Activated CD4-positive, alpha-beta T cell treated with anti-CD3 and anti-CD28 coated beads, Interleukin-2, amount 10 ng/mL, durations not matched to agents 24 days and 14 days (primary cell): Measurements from ENCODE around the gene RESF1. TPM values are rescaled to one million over a fixed set of nuclear protein-coding genes. Genes with fewer than 3 reads are reported as not detected.

ENCODE experiments used
- DNase-seq: peaks from one replicate; pipeline ENCODE4 v3.0.0; 2022
- H3K27ac Mint-ChIP-seq: one replicate; pipeline ENCODE4 v1.8.0; 2022; ENCODE audit warnings: mild to moderate bottlenecking, mixed read lengths
- H3K27me3 Mint-ChIP-seq: one replicate; pipeline ENCODE4 v1.8.0; 2022; ENCODE audit warnings: mixed read lengths
- H3K36me3 Mint-ChIP-seq: one replicate; pipeline ENCODE4 v1.8.0; 2022; ENCODE audit warnings: low read depth, mild to moderate bottlenecking, mixed read lengths
- H3K4me1 Mint-ChIP-seq: one replicate; pipeline ENCODE4 v1.8.0; 2021; ENCODE audit warnings: mixed read lengths
- H3K4me3 Mint-ChIP-seq: one replicate; pipeline ENCODE4 v1.8.0; 2022; ENCODE audit warnings: mild to moderate bottlenecking, moderate library complexity, mixed read lengths
- H3K9me3 Mint-ChIP-seq: one replicate; pipeline ENCODE4 v1.8.0; 2021; ENCODE audit warnings: mixed read lengths
- intact Hi-C: fragments of 100-400 bp; cut with micrococcal nuclease; formaldehyde crosslinking; loops from one replicate; pipeline ENCODE4 v1.15.1; 2023
- total RNA-seq: library from RNA; stranded (reverse); gene quantifications from 2 replicates; pipeline ENCODE4 v1.2.3, GENCODE V29; 2022

Gene RESF1
- total RNA-seq, 1 donor from 2014 or later, result 55.5 TPM

DNA sequence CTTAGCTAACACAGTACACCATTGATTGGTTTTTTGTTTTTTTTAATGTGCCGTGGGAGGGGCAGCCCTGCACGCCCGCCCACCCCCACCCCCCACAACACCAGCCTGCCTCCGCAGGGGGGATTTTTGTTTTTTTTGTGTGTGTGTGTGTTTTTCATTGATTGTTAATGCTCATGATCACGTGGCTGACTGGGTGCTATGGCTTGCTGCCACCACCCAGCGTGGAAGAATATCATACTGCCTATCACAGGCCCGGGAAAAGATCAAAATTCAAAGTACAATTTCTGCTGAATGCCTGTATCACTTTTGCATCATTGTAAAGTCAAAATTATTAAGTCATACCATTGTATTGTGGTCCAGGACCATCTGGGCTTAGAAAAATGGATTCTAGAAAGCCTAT, 8.3 kb downstream of the RESF1 start:
- H3K27ac Mint-ChIP-seq, result no peak overlapping the region
- no peak for DNase-seq
- H3K4me3 Mint-ChIP-seq, result no peak overlapping the region
- intact Hi-C loops, result loop anchor here (10.0 kb wide), 2 partner anchors 167 to 643 kb away; partner anchors contain the start of gene SINHCAF
- H3K9me3 Mint-ChIP-seq, result peaks cover 14% of the 10 kb centered on the region
- no peaks in the 10 kb centered on the region for H3K27me3 Mint-ChIP-seq
- H3K4me1 Mint-ChIP-seq, result peaks cover 43% of the 10 kb centered on the region
- peaks cover 89% of the 10 kb centered on the region for H3K36me3 Mint-ChIP-seq

GRCh38 chr12:31970199-31970598, 11.0 kb downstream of the RESF1 start:
- Mint-ChIP-seq H3K4me1 (peaks cover 25% of the 10 kb centered on the region), H3K36me3 (peaks cover 91% of the 10 kb centered on the region), H3K4me3 (no peak overlapping the region), H3K27ac (no peak overlapping the region), H3K27me3 (no peaks in the 10 kb centered on the region), H3K9me3 (peaks cover 21% of the 10 kb centered on the region)
- intact Hi-C loops, result no loop called here
- DNase-seq, result no peak

GRCh38 chr12:31973818-31974217, 14.6 kb downstream of the RESF1 start:
- H3K4me1 Mint-ChIP-seq, result peaks cover 2% of the 10 kb centered on the region
- H3K9me3 Mint-ChIP-seq, result peaks cover 26% of the 10 kb centered on the region
- H3K27me3 Mint-ChIP-seq, result no peaks in the 10 kb centered on the region
- H3K27ac Mint-ChIP-seq, result no peak overlapping the region
- DNase-seq, result no peak
- H3K36me3 Mint-ChIP-seq, result peaks cover 96% of the 10 kb centered on the region
- no peak overlapping the region for H3K4me3 Mint-ChIP-seq
- intact Hi-C loops, result no loop called here

- peaks cover 96% of the 10 kb centered on the region for H3K36me3 Mint-ChIP-seq
- H3K27ac Mint-ChIP-seq, result no peak overlapping the region
- no peak overlapping the region for H3K4me3 Mint-ChIP-seq
- peaks cover 28% of the 10 kb centered on the region for H3K9me3 Mint-ChIP-seq
- DNase-seq, result no peak
- no peaks in the 10 kb centered on the region for H3K27me3 Mint-ChIP-seq
- H3K4me1 Mint-ChIP-seq, result peaks cover 2% of the 10 kb centered on the region
- intact Hi-C loops, result no loop called here
Observed at GRCh38 chr12:31974673-31975072, 15.5 kb downstream of the RESF1 start.

DNA sequence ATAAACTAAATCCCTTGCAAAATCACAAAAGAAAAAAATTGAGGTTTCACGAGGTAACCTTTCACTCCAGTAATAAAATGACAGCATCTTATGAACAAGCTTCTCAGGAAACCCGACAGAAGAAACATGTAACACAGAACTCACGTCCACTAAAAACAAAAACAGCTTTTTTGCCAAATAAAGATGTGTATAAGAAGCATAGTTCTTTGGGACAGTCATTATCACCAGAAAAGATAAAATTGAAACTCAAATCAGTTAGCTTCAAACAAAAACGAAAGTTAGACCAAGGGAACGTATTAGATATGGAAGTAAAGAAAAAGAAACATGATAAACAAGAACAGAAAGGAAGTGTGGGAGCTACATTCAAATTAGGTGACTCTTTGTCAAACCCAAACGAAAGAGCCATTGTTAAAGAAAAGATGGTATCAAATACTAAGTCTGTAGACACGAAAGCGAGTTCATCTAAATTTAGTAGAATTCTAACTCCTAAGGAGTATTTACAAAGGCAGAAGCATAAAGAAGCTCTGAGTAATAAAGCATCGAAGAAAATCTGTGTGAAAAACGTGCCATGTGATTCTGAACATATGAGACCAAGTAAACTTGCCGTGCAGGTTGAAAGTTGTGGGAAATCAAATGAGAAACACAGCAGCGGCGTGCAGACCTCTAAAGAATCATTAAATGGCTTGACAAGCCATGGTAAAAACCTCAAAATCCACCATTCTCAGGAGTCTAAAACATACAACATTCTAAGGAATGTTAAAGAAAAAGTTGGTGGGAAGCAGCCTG, 25.8 kb downstream of the RESF1 start:
- Mint-ChIP-seq H3K4me1 (peaks cover 22% of the 10 kb centered on the region), H3K27me3 (no peaks in the 10 kb centered on the region), H3K9me3 (peaks cover 28% of the 10 kb centered on the region), H3K4me3 (no peak overlapping the region), H3K27ac (peak overlapping the region; percentile 36), H3K36me3 (peaks cover 97% of the 10 kb centered on the region)
- no peak for DNase-seq
- intact Hi-C loops, result no loop called here

GRCh38 chr12:31985832-31986231, 26.6 kb downstream of the RESF1 start:
- Mint-ChIP-seq H3K27ac (no peak overlapping the region), H3K27me3 (no peaks in the 10 kb centered on the region), H3K4me1 (peaks cover 29% of the 10 kb centered on the region), H3K4me3 (no peak overlapping the region), H3K9me3 (peaks cover 28% of the 10 kb centered on the region), H3K36me3 (peaks cover 96% of the 10 kb centered on the region)
- no peak for DNase-seq
- intact Hi-C loops, result no loop called here

GRCh38 chr12:31989571-31990362, 30.6 kb downstream of the RESF1 start:
- Mint-ChIP-seq H3K4me1 (peaks cover 42% of the 10 kb centered on the region), H3K36me3 (peaks cover 89% of the 10 kb centered on the region)
- intact Hi-C loops, result no loop called here

DNA sequence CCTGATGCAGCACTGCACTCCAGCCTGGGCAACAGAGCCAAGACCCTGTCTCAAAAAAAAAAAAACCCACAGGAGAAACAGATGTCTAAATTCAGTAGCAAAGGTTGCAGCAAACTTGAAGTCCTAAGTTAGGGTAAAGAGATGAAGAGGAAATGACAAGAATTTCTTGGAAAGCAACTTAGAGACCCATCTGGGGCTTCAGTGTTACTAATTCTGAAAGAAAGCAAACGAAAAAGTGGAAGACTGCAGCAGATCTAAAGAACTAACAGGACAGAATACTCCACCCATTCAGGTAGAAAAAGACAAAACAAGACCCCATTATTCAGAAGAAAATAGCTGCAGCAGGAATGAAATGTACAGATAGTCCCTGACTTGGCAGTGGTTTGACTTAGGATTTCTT, 31.9 kb downstream of the RESF1 start:
- intact Hi-C loops, result loop anchor here (1.0 kb wide), 1 partner anchor 32 kb away; the partner anchor contains the start of gene RESF1
- peak; percentile 60 for DNase-seq
- no peaks in the 10 kb centered on the region for H3K27me3 Mint-ChIP-seq
- H3K4me1 Mint-ChIP-seq, result peaks cover 38% of the 10 kb centered on the region
- peaks cover 9% of the 10 kb centered on the region for H3K9me3 Mint-ChIP-seq
- H3K4me3 Mint-ChIP-seq, result peak overlapping the region; percentile 13
- H3K27ac Mint-ChIP-seq, result peak overlapping the region; percentile 82
- H3K36me3 Mint-ChIP-seq, result peaks cover 85% of the 10 kb centered on the region

More at GRCh38 chr12:31989571-31990362, 30.6 kb downstream of the RESF1 start:
- Mint-ChIP-seq H3K27ac (peak overlapping the region; percentile 79), H3K4me3 (peak overlapping the region; percentile 47), H3K27me3 (no peaks in the 10 kb centered on the region), H3K9me3 (peaks cover 18% of the 10 kb centered on the region)
- DNase-seq, result no peak

GRCh38 chr12:31991815-31992214, 32.6 kb downstream of the RESF1 start:
- no peaks in the 10 kb centered on the region for H3K27me3 Mint-ChIP-seq
- H3K9me3 Mint-ChIP-seq, result peaks cover 9% of the 10 kb centered on the region
- no peak for DNase-seq
- H3K4me1 Mint-ChIP-seq, result peaks cover 32% of the 10 kb centered on the region
- peaks cover 82% of the 10 kb centered on the region for H3K36me3 Mint-ChIP-seq
- H3K27ac Mint-ChIP-seq, result peak overlapping the region; percentile 76
- intact Hi-C loops, result loop anchor here (1.0 kb wide), 1 partner anchor 33 kb away; the partner anchor contains the start of gene RESF1
- H3K4me3 Mint-ChIP-seq, result peak overlapping the region; percentile 36

DNA sequence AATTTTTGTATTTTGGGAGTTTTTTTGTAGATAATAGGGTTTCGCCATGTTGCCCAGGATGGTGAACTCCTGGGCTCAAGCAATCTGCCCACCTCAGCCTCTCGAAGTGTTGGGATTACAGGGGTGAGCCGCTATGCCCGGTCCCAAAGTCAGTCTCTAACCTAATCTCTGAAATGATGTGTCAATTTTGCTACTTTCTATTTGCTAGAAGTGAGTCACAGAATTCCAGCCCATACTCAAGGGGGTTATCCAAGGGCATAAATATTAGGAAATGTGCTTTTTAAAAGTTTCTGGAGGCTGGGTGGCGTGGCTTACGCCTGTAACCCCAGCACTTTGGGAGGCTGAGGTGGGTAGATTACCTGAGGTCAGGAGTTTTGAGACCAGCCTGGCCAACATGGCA, 40.5 kb downstream of the RESF1 start:
- intact Hi-C loops, result no loop called here

DNA sequence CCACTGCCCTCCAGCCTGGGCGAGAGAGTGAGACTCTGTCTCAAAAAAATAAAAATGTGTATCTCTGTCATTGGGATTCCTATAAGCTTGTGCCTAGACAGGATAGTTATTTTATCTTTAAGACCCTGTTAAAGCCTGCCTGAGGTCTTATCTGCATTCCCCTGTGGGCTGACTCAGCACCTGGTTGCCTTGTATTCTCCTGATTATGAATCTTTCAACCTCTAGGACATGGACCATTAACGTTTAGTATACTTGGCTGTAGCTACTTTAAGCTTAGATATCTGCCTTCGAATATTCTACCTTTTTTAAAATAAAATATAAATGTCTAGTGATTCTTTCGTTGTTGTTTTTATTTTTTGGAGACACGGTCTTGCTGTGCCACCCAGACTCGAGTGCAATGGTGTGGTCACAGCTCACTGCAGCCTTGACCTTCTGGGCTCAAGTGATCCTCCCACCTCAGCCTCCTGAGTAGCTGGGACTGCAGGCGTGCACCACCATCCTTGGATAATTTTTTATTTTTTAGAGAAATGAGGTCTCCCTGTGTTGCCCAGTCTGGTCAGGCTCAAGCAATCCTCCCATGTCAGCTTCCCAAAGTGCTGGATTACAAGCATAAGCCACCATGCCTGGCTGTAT, 41.3 kb downstream of the RESF1 start:
- H3K4me1 Mint-ChIP-seq, result no peaks in the 10 kb centered on the region
- H3K27ac Mint-ChIP-seq, result no peak overlapping the region
- H3K27me3 Mint-ChIP-seq, result no peaks in the 10 kb centered on the region
- H3K9me3 Mint-ChIP-seq, result no peaks in the 10 kb centered on the region
- DNase-seq, result no peak
- no peak overlapping the region for H3K4me3 Mint-ChIP-seq
- peaks cover 51% of the 10 kb centered on the region for H3K36me3 Mint-ChIP-seq
- intact Hi-C loops, result no loop called here

More for the DNA sequence above, 40.5 kb downstream of the RESF1 start:
- H3K9me3 Mint-ChIP-seq, result no peaks in the 10 kb centered on the region
- no peaks in the 10 kb centered on the region for H3K4me1 Mint-ChIP-seq
- H3K4me3 Mint-ChIP-seq, result no peak overlapping the region
- peaks cover 56% of the 10 kb centered on the region for H3K36me3 Mint-ChIP-seq
- no peak overlapping the region for H3K27ac Mint-ChIP-seq
- no peak for DNase-seq
- no peaks in the 10 kb centered on the region for H3K27me3 Mint-ChIP-seq

DNA sequence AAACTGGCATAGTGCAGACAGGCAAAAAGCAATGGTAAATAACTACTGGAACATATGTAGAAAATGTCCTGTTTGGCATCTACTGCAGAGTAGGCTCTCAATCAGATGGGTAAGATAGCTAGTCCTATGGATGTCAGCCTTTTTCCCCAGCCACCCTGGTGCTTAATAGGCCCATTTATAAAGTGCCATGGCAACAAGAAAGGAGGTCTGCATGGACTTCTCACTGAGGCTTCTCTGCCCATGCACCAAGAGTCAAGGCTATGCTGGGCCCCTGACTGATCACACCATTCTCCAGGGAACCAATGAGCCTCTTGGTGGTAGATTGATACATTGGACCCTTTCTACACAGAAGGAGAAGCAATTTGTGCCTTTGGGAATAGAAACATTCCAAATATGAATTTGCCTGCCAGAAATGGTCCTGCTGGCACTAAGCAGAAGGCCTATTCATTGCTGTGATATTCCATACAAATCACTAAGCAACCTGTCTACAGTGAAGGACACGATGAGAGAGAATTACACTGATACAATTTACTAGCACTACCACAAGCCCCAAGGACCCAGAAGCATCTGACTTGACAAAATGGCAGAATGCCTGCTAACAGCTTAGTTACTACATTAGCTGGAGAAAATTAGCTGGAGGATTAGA, 43.8 kb downstream of the RESF1 start:
- Mint-ChIP-seq H3K27me3 (no peaks in the 10 kb centered on the region), H3K9me3 (no peaks in the 10 kb centered on the region), H3K36me3 (peaks cover 35% of the 10 kb centered on the region), H3K27ac (no peak overlapping the region), H3K4me3 (no peak overlapping the region), H3K4me1 (no peaks in the 10 kb centered on the region)
- intact Hi-C loops, result no loop called here
- no peak for DNase-seq

DNA sequence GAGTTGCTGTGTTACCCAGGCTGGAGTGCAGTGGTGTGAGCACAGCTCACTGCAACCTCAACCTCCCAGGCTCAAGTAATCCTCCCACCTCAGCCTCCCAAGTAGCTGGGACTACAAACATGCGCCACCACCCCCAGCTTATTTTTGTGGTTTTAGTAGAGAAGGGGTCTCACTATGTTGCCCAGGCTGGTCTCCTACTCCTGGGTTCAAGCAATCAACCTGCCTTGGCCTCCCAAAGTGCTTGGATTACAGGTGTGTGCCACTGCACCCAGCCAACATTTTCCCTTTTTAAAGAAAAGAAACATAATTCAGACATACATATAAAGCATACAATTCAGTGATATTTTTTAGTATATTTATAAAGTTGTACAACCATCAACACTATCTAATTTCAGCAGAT, 44.4 kb downstream of the RESF1 start:
- Mint-ChIP-seq H3K36me3 (peaks cover 32% of the 10 kb centered on the region), H3K9me3 (no peaks in the 10 kb centered on the region), H3K4me1 (no peaks in the 10 kb centered on the region), H3K27ac (no peak overlapping the region), H3K4me3 (no peak overlapping the region), H3K27me3 (no peaks in the 10 kb centered on the region)
- intact Hi-C loops, result no loop called here
- DNase-seq, result no peak
